Activated CD8-positive, alpha-beta memory T cell treated with anti-CD3 and anti-CD28 coated beads, Interleukin-2, amount 50 U/mL, for 24 hours (primary cell): Measurements from ENCODE around the gene LHPP.
"Not testable (repeated sequence)": the region's sequence is repeated elsewhere in the genome, so short reads cannot be mapped to it uniquely, and the experiment has no call there.

Experiments
- DNase-seq: peaks from one replicate; pipeline ENCODE4 v3.0.0-alpha.2; 2020; ENCODE audit errors: extremely low read depth

LHPP gene

GRCh38 chr10:124605001-124605370 is 143.4 kb downstream of the LHPP start:
- DNase-seq = no peak

GRCh38 chr10:124605481-124605855 is 143.8 kb downstream of the LHPP start:
- no peak for DNase-seq

DNA sequence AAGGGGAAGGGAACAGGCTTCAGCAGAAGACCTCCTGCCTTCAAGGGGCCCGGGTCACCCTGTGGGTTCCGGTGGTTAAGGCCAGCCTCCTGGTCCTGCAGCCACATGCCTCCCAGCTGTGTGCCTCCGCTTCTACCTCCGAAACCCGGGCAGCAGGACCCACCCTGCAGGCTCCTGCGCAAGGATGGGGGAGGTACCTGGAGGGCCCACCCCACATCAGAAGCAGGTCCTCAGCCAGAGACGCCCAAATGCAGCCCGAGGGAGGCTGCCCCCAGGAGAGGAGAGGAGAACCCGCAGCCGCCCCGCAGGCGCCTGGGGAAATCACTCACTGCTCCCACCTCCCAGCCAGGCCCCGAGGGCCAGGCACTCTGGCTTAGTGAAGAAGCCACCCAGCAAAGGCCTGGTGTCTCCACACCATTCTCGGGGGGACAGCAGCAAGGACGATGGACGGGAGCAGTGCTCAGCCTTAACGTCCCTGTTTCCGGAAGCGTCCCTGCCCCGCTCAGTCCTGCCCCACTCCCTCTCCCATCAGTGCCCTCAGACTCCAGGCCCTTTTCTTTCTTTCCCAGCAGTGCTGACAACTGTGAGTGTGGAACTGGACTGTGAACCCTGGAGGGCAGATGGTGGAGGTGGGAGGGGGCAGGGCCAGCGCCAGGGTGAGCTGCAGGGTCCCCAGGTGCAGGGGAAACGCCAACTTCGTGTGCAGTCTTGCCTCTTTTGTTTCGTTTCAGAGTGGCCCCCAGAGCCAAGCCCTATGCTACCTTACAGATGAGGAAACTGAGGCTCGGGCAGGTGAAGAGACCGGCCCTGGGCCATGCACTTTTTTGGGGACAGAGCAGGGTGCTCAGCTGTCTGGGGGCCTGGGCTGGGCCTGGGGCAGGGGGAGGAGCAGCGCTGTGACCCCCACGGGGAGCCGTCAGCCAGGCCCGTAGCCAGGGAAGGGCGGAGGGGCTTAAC is 144.5 kb downstream of the LHPP start:
- DNase-seq = no peak

DNA sequence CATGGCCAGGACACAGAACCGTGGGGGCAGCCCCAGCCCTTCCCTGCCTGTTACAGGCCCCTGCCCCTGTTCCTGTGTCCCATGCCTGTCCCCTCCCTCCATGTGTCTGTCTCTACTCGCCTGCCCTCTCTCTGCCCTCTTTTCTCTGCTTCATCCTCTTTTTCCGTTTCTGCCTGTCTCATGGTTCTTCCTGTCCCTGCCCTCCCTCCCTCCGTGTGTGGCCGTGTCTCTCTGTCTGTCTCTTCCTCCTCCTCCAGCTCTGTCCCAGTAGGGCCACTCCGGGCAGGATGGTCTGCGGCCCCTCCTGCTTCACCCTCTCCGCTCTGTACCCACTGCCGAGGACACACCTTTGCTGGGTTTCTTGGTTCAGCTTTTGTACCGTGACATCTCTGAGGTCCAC is 145.2 kb downstream of the LHPP start:
- DNase-seq = no peak

DNA sequence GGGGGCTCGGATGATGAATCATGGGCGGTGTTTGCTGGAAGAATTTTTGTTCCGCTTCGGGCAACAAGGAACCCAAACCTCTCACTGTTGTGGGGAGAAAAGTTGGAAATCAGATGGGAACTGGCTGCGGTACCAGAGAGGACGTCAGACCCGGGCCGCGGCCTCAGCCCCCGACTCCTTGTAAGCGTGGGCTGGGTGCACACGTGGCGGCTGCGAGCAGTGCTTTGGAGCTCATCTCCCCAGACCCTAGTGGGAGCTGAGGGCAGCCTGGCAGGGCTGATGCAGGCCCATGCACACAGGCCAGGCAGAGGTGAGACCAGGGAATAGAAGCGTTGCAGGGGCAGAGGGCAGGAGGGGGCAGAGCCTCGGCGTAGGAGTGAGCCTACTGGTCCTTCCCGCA is 146.1 kb downstream of the LHPP start:
- no peak for DNase-seq

- no peak for DNase-seq
Measured at GRCh38 chr10:124608093-124608721, 146.6 kb downstream of the LHPP start.

DNA sequence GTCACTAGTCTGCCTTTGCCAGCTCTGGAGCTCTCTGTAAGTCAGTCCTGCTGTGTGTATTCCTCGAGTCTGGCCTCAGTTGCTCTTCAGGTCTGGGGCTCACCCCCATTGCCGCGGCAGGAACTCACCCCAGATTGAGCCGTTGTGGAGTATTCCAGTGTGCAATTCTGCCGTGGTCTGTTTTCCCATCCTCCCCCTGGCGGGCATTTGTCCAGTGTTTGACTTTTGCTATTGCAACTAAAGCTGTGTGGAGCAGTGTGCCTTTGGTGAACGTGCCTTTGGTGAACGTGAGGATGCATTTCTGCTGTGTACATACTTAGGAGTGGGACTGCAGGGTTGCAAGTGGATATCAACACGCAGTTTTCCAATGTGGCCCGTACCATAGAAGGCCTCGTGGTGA is 148.1 kb downstream of the LHPP start:
- no peak for DNase-seq

DNA sequence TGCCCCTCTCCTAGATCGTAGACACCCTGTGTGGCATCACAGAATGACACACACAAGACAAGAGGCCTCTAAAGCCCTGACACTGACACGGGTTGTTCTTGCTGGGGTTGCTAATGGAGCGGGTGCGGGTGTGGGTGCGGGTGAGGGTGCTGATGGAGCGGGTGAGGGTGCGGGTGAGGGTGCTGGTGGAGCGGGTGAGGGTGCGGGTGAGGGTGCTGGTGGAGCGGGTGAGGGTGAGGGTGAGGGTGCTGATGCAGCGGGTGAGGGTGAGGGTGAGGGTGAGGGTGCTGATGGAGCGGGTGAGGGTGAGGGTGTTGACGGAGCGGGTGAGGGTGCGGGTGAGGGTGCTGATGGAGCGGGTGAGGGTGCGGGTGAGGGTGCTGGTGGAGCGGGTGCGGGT is 148.6 kb downstream of the LHPP start:
- DNase-seq = not testable (repeated sequence)

DNA sequence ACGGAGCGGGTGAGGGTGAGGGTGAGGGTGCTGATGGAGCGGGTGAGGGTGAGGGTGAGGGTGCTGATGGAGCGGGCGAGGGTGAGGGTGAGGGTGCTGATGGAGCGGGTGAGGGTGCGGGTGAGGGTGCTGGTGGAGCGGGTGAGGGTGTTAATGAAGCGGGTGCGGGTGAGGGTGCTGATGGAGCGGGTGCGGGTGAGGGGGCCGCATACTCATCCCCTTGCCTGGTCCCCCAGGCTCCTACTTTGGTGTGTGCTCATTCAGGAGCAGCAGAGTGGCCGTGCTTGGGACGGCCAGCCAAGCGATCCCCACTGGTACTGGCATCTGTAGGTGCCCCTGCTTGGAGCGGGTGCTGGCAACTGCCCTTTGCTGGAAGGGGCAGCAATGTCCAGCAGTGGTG is 149.2 kb downstream of the LHPP start:
- not testable (repeated sequence) for DNase-seq

DNA sequence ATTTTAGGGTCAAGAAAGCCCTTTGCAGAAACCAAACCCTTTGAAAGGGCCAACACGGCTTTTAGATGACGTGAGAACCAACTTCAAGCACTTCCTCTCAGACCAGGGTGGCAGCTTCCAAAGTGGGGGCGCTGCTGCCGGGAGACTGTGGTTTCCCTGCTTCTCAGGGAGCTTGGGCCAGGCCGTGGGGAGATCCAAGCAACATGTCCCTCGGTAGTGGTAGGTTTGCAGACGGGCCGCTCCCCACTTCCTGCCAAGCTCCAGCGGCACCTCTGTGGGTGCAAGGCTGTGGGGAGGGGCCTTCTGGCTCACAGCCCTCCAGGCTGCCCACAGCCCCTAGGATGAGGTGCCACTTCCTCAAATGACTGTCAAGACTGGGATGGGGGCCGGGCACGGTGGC is 150.1 kb downstream of the LHPP start:
- DNase-seq = no peak

DNA sequence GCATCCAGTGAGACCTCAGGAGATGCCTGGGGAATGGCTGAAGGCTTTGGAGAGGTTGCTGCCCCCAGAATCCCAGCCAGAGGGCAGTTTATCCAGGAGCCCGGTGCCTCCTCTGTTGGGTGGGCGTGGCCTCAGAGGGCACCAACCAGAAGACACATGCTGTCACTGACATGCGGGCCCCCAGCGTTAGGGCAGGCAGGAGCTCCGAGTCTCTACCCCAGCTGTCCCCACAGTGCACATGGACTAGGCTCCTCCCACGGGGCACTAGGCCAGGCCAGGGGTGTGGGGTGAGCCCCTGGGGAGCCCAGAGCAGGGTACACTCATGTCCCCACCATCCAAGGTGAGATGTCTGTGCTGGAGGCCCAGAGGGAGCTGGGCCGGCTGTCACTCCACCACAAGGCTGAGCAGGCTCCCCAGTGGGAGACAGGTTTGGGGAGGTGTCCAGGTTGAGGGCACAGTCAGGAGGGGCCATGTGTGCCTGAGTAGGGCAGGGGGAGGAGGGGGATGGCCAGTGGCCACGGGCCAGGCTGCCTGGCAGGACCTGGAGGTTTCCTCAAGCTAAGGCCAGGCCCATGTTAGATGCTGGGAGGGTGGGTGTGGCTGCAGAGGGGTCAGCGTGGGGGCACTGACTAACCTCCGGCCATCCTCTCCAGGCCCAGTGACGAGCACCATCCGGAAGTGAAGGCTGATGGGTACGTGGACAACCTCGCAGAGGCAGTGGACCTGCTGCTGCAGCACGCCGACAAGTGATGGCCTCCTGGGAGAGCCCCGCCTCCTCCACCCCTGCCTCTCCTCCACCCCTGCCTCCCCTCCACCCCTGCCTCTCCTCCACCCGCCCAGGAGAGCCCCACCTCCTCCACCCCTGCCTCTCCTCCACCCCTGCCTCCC is 151.2 kb downstream of the LHPP start:
- no peak for DNase-seq

- no peak for DNase-seq
Measured at GRCh38 chr10:124614003-124614659, 152.5 kb downstream of the LHPP start.

DNA sequence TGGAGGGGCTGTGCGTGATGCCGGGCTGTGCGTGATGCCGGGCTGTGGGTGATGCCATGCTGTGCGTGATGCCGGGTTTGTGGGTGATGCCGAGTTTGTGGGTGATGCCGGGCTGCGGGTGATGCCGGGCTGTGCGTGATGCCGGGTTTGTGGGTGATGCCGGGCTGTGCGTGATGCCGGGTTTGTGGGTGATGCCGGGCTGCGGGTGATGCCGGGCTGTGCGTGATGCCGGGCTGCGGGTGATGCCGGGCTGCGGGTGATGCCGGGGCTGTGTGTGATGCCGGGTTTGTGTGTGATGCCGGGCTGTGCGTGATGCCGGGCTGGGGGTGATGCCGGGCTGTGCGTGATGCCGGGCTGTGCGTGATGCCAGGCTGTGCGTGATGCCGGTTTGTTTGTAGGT is 153.6 kb downstream of the LHPP start:
- no peak for DNase-seq

GRCh38 chr10:124616040-124616835 is 154.6 kb downstream of the LHPP start:
- DNase-seq = no peak

DNA sequence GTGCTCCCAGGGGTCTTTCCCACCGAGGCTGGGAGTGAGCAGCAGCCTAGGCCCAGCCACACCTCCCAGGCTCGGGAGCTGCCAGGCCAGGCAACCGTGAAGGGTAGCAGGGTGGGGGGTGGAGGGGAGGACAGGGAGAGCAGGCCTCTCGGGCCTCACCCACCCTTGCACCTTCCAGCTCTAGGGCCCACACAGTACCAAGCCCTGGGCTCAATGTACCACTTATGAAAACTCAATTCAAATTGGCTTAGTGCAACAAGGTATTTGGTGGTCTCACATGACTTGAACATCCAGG is 155.2 kb downstream of the LHPP start:
- DNase-seq = no peak

DNA sequence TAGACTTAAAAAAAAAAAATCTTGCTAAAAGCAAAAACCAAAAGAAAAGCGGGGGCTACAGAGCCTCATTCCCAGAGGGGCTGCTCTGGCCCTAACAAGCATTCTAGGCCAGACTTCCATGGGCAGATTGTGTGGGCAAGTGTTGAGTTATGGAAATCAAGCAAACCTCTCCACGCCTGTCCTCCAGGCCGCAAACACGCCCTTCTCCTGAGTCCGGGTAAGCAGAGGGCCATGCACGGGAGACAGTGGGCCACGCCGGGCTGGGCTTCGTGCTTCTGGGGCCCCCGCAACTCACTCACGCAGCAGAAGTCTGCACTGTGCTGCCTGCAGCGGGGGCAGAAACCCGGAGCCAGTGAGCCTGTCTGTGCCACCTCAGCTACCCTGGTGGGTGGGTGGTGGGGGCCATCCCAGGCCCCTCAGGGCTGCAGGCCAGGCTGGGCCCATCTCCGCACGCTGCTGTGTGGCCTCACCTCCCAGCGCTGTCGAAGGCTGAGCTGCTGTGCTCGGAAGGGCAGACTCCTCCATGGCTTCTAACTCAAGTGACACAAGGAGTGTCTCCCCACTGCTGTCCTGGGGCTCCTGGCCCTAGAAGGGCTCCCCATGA is 156.9 kb downstream of the LHPP start:
- DNase-seq = no peak

GRCh38 chr10:124619195-124619594 is 157.6 kb downstream of the LHPP start:
- DNase-seq = no peak

GRCh38 chr10:124619802-124620490 is 158.3 kb downstream of the LHPP start:
- DNase-seq = no peak

DNA sequence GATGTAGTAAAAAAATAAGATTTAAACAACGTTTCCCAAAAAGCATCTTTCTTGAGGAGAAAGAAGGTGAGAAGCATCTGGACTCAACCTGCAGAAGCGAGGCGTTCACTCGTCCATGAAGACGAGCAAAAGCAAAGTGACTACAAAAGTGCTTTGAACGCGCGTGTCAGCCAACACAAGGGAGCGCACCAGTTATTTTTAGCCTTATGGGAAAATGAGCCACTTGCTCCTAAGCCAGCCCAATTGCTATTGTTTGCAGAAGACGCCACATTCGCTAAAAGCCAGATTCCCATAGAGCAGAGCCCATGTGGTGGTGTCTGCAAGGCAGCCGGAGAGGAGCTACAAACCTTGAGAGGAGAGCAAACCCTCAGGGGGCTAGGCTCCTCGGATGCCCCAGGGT is 160.0 kb downstream of the LHPP start:
- DNase-seq = no peak

DNA sequence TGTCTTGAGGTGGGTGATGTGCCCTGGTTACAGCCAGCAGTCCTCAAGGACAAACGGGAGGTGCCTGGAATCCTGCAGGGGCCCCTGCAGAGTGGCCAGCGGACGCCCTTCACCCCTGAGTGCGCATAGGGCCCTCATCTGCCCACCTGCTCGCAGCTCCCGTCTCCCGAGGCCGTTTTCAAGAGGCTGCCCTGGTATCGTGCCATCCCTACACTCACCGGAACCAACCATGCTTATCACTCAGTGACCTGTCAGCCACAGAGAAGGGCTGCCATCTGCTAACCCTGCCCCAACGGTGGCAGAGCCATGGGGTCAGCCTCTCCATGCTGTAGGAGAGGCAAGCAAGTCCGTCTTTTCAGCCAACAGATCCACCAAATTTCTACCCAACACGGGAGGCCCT is 160.5 kb downstream of the LHPP start:
- DNase-seq = no peak
